Sigmoid colon (tissue), 7 donors: ENCODE data around the gene ACD. TPM values are rescaled to one million over a fixed set of nuclear protein-coding genes. Genes with fewer than 3 reads are reported as not detected.

Source experiments
- DNase-seq: peaks from one replicate; pipeline ENCODE4 v3.0.0-alpha.2; 2019
- H3K27ac ChIP-seq, 4 donors: fragments of 200-600 bp; sonication (generic); one replicate each; pipeline ENCODE4 v1.5.1; 2016 to 2019; ENCODE audit warnings: mild to moderate bottlenecking in 1 of 4
- H3K27me3 ChIP-seq, 3 donors: fragments of 200-600 bp; sonication (generic); one replicate each; pipeline ENCODE4 v1.5.1; 2019; ENCODE audit warnings: mild to moderate bottlenecking in 1 of 3
- H3K36me3 ChIP-seq, 4 donors: fragments of 200-600 bp; sonication (generic); one replicate each; pipeline ENCODE4 v1.5.1; 2016 to 2019
- H3K4me1 ChIP-seq, 4 donors: fragments of 200-600 bp; sonication (generic); one replicate each; pipeline ENCODE4 v1.5.1; 2017 to 2019
- H3K4me3 ChIP-seq, 4 donors: fragments of 200-600 bp; sonication (generic); one replicate each; pipeline ENCODE4 v1.5.1; 2017 to 2019; ENCODE audit warnings: mild to moderate bottlenecking in 2 of 4, moderate library complexity in 1 of 4
- H3K9me3 ChIP-seq, 4 donors: fragments of 200-600 bp in 3 of 4; sonication (generic) in 3 of 4; one replicate each; pipeline versions ENCODE4 v1.5.1 to v1.6.1; 2013 to 2019
- EP300 ChIP-seq, 4 donors: sonication (generic); formaldehyde crosslinking; IDR thresholded peaks; one replicate each; pipeline ENCODE4 v1.6.1; 2017; ENCODE audit warnings: antibody characterized with exemption in 4 of 4
- POLR2A ChIP-seq, 2 donors: fragments of 450-650 bp; IDR thresholded peaks; one replicate each; pipeline ENCODE4 v1.6.1; 2016; ENCODE audit warnings: antibody characterized with exemption in 2 of 2, mild to moderate bottlenecking in 2 of 2, moderate library complexity in 2 of 2
- POLR2AphosphoS5 ChIP-seq, 4 donors: sonication (generic); formaldehyde crosslinking; IDR thresholded peaks; one replicate each; pipeline ENCODE4 v1.6.1; 2017; ENCODE audit warnings: antibody characterized with exemption in 4 of 4
- WGBS, 2 donors: extraction: QIAGEN DNeasy Blood & Tissue Kit; methylation state at CpG; one replicate each; pipeline ENCODE4 v1.1.7; 2013; 5-methylcytosine and 5-hydroxymethylcytosine counted together
- intact Hi-C: fragments of 100-400 bp; cut with DNase I; formaldehyde crosslinking; loops from one replicate; pipeline ENCODE4 v1.15.1; 2023
- polyA plus RNA-seq, 3 donors: library from polyadenylated mRNA; stranded (reverse); fragments of 200-250 nt; gene quantifications; one replicate each; pipeline ENCODE4 v1.2.3, GENCODE V29; 2013
- total RNA-seq, 4 donors: library from RNA; depleted of rRNA; stranded (reverse); fragments of >200 nt; gene quantifications; one replicate each; pipeline ENCODE4 v1.1.0, GENCODE V29; 2016
- TF ChIP-seq, protein P1 (sequence below), 4 experiments: fragments of 450-650 bp in 3 of 4; fragments of 200-600 bp in 1 of 4; IDR thresholded peaks; one replicate each; pipeline ENCODE4 v1.5.1; 2016 to 2019; ENCODE audit warnings: antibody characterized with exemption in 4 of 4, mild to moderate bottlenecking in 3 of 4, moderate library complexity in 2 of 4
- donor health status: healthy with polysubstance abuse.
- donor health status: Bipolar disorder and iron deficiency.
- donor health status: healthy.

The ACD gene
- total and polyA plus RNA-seq, 7 donors = 7.4 to 20.6 (median 17.8) TPM

DNA sequence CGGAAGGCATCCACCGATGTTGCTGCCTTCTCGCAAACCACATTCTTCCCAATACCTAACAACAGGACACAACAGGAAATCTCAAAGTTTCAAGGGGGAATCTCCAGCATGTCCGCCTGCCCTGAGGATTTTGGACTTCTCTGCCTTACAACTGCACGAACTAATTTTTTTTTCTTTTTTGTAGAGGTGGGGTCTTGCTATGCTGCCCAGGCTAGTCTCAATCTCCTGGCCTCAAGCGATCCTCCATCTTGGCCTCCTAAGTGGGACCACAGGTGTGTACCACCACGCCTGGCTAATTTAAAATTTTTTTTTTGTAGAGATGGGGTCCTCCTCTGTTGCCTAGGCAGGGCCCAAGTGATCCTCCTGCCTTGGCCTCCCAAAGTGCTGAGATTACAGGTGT lies 15.9 kb upstream of the ACD start:
- Histone ChIP-seq H3K27me3 (no peaks in the 10 kb centered on the region), H3K4me1 (peaks cover 0 to 33% (median 29%) of the 10 kb centered on the region in 4 donors), H3K36me3 (no peaks in the 10 kb centered on the region), H3K27ac (no peak overlapping the region), H3K9me3 (no peaks in the 10 kb centered on the region), H3K4me3 (no peak overlapping the region)
- TF ChIP-seq EP300 (IDR thresholded peaks at IDR 0.05) (no peak), POLR2AphosphoS5 (IDR thresholded peaks at IDR 0.05) (no peak), POLR2A (IDR thresholded peaks at IDR 0.05) (no peak)
- TF ChIP-seq, protein P1, sequence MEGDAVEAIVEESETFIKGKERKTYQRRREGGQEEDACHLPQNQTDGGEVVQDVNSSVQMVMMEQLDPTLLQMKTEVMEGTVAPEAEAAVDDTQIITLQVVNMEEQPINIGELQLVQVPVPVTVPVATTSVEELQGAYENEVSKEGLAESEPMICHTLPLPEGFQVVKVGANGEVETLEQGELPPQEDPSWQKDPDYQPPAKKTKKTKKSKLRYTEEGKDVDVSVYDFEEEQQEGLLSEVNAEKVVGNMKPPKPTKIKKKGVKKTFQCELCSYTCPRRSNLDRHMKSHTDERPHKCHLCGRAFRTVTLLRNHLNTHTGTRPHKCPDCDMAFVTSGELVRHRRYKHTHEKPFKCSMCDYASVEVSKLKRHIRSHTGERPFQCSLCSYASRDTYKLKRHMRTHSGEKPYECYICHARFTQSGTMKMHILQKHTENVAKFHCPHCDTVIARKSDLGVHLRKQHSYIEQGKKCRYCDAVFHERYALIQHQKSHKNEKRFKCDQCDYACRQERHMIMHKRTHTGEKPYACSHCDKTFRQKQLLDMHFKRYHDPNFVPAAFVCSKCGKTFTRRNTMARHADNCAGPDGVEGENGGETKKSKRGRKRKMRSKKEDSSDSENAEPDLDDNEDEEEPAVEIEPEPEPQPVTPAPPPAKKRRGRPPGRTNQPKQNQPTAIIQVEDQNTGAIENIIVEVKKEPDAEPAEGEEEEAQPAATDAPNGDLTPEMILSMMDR (IDR thresholded peaks at IDR 0.05) = no peak
- intact Hi-C loops = no loop called here
- no peak for DNase-seq
- WGBS, 2 donors = 97 to 98% methylated on average over 7 of the region's 7 CpGs

DNA sequence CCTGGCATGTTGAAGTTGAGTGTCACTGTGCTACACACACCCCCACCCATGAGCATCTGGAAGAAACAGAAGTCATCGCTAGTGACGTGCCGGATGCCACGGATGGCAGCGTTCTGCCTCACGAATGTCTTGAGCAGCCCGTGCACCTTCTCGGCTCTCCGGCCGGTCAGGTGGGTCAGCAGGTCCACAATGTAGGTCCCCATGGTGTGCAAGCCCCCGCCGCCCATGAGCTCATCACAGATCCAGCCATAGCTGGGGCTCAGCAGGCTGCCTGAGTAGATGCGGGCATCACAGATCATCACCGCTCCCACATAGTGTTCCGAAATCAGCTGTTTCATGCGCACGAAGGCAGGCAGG lies 15.5 kb upstream of the ACD start:
- Histone ChIP-seq H3K4me1 (peaks cover 0 to 33% (median 29%) of the 10 kb centered on the region in 4 donors), H3K9me3 (no peaks in the 10 kb centered on the region), H3K4me3 (no peak overlapping the region), H3K36me3 (no peaks in the 10 kb centered on the region), H3K27ac (no peak overlapping the region), H3K27me3 (no peaks in the 10 kb centered on the region)
- WGBS, 2 donors = 96% methylated on average over 17 of the region's 17 CpGs
- intact Hi-C loops = no loop called here
- TF ChIP-seq, protein P1 (IDR thresholded peaks at IDR 0.05) = no peak
- TF ChIP-seq POLR2AphosphoS5 (IDR thresholded peaks at IDR 0.05) (no peak), EP300 (IDR thresholded peaks at IDR 0.05) (no peak), POLR2A (IDR thresholded peaks at IDR 0.05) (no peak)
- DNase-seq = no peak

DNA sequence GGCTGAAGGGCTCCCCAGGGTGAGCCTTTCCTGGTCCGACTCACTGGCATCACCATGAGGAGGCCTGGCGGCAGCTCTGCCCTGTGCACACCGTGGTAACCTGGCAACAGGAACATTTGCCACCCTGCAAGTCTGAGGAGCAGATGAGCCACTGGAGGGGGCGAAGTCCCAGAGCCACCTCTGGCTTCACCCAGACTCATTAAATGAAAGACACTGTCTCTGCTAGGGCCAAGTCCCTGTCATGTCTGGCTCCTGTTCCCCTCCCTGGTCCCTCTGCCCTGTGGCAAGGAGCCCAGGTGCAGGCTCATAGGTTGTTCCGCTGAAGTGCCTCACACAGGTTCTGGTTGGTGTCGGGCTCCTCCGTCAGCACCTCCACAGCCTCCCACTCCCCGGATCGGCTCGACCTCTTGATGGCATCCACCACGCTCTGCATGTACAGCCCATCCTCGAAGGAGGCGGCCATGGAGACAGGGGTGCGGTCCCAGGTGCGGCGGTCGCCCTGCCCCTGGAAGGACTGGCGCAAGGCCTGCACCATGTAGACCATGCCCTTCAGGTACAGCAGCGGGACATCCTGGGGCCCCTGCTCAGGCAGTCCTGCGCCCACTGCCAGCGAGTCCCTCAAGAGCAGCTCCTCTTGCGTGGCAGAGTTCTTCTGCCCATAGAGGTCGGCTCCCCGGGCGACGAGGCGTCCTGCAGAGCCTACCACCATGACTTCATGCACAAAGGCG lies 15.0 kb upstream of the ACD start:
- intact Hi-C loops = loop anchor here (5.0 kb wide), 1 partner anchor 142 kb away; no protein-coding TSS in a partner anchor
- Histone ChIP-seq H3K36me3 (no peaks in the 10 kb centered on the region), H3K4me1 (peaks cover 0 to 33% (median 29%) of the 10 kb centered on the region in 4 donors), H3K9me3 (no peaks in the 10 kb centered on the region), H3K27me3 (no peaks in the 10 kb centered on the region), H3K4me3 (no peak overlapping the region), H3K27ac (peak overlapping the region; percentile 58 to 72 (median 70))
- TF ChIP-seq POLR2A (IDR thresholded peaks at IDR 0.05) = no peak
- no peak for TF ChIP-seq POLR2AphosphoS5 (IDR thresholded peaks at IDR 0.05)
- TF ChIP-seq, protein P1 (IDR thresholded peaks at IDR 0.05) = no peak
- TF ChIP-seq EP300 (IDR thresholded peaks at IDR 0.05) = no peak
- no peak for DNase-seq
- 47 to 92% methylated on average over 28 of the region's 28 CpGs for WGBS, 2 donors

DNA sequence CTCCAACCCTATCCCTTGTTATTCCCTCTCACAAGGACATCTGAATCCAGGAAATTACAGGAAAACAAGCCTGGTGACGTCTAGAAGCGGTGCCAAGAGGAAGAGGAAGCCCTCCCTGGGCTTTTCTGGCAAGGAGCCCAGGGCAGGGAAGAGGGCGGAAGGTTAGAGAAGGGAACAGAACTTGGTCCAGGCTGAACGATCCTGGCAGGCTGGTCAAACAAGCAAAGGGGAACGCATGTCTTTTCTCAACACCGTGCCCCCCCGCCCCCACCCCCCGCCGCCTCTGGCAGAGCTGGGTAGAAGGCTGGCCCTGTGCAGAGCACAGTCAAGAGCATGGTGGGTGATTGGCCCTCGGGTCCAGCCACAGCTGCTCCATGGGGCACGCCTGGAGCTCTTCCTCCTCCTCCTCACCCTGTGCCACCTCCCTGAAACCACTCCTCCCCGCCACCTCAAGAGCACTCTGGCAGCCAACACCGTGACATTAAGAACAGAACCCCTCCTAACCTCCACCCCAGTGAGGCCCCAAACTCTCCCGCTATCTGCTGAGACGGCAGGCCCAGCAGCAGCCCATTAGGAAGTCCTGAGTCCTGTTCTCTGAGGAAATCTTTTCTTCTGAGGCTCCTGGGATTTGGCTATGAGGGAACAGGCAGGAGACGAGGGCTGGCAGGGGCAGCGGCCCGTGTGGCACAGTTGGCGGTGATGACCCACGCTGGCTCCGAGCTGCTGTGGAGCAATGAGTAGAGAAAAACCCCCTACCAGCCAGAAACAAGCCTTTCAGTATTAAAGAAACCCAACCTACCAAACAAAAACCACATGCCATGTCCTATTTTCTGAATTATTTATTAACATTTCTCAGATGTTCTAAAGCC lies 13.9 kb upstream of the ACD start:
- Histone ChIP-seq H3K9me3 (no peaks in the 10 kb centered on the region), H3K36me3 (no peaks in the 10 kb centered on the region), H3K27ac (peak overlapping the region; percentile 58 to 72 (median 70)), H3K27me3 (no peaks in the 10 kb centered on the region), H3K4me3 (no peak overlapping the region), H3K4me1 (peaks cover 0 to 32% (median 28%) of the 10 kb centered on the region in 4 donors)
- TF ChIP-seq POLR2A (IDR thresholded peaks at IDR 0.05) (no peak), POLR2AphosphoS5 (IDR thresholded peaks at IDR 0.05) (peak in 2 of 4 donors; percentile 26 to 39)
- 26 to 50% methylated on average over 21 of the region's 21 CpGs for WGBS, 2 donors
- peak; percentile 84 for DNase-seq
- intact Hi-C loops = loop anchor here (2.0 to 5.0 kb wide), 2 partner anchors 45 to 143 kb away; partner anchors contain the start of gene GFOD2
